ENCODE data around the gene KRTAP19-2. TPM values are rescaled to one million over a fixed set of nuclear protein-coding genes. Genes with fewer than 3 reads are reported as not detected.

The KRTAP19-2 gene
- total RNA-seq, 4 donors from 2014 or later, result not detected

DNA sequence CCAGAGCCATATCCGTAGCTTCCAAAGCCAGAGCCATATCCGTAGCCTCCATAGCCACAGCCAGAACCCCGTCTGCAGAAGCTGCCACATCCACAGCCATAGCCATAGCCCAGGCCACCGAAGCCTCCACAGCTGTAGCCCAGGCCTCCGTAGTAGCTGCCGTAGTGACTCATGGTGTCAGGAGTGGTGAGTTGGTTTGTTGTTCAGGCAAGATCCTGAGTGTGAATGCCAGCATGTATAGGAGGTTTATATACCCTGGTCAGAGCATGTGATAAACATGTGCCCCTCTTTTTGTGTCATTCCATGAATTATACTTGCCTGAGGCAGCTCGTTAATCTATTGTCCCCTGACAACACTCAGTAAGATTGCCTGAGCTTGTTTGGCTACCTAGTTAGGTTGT is 7.1 kb downstream of the KRTAP19-2 start, which contains the start of gene KRTAP19-1:
Gene KRTAP19-1 (minus strand): TSS at position 223 of the 400 bp plus-strand sequence. CDS start 50 bp downstream, at position 173.
- intact Hi-C loops (cut with DNase I; ENCODE audit: low total_unique reads), result no loop called here
- in situ Hi-C loops (cut with MboI; ENCODE audit: low pct_ligation_motif_present in 1 of 4, low pct_unique_long_range_greater_than_20kb in 1 of 4, low sequenced_read_pairs in 3 of 4), result no loop called here
- Histone ChIP-seq H3K4me3 (no peak within 1 kb of the TSS), H3K27me3 (no peaks in the 10 kb centered on the region), H3K36me3 (no peaks in the 10 kb centered on the region), H3K27ac (no peak within 1 kb of the TSS), H3K9me3 (no peaks in the 10 kb centered on the region), H3K4me1 (no peaks in the 10 kb centered on the region)
- no peak for TF ChIP-seq POLR2AphosphoS5 (IDR thresholded peaks at IDR 0.05)
- 17 to 82% methylated on average over 1 to 7 of the region's 7 CpGs for WGBS, 2 donors (ENCODE audit: low coverage in 1 of 2)
- no peak for DNase-seq

DNA sequence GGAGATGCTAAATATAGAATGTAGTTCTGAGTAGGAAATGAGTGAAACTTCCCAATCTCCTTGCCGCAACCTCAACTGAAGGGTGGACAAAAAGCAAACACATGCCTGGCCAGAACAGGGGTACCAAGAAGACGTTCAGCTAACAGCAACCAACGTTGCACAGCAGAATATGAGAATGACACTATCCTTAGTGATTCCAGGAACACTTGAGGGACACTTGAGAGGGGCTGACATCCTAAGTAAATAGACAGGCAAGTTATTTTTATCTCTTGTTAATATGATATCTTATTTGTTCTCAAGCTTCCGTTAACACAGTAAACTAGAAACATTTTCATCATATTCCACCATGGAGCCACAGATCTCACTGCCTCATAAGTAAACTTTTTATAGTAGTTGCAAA is 8.0 kb downstream of the KRTAP19-2 start:
- Histone ChIP-seq H3K27ac (no peak overlapping the region), H3K4me3 (no peak overlapping the region), H3K4me1 (no peaks in the 10 kb centered on the region), H3K27me3 (no peaks in the 10 kb centered on the region), H3K9me3 (no peaks in the 10 kb centered on the region), H3K36me3 (no peaks in the 10 kb centered on the region)
- DNase-seq, result no peak
- TF ChIP-seq, protein P1, sequence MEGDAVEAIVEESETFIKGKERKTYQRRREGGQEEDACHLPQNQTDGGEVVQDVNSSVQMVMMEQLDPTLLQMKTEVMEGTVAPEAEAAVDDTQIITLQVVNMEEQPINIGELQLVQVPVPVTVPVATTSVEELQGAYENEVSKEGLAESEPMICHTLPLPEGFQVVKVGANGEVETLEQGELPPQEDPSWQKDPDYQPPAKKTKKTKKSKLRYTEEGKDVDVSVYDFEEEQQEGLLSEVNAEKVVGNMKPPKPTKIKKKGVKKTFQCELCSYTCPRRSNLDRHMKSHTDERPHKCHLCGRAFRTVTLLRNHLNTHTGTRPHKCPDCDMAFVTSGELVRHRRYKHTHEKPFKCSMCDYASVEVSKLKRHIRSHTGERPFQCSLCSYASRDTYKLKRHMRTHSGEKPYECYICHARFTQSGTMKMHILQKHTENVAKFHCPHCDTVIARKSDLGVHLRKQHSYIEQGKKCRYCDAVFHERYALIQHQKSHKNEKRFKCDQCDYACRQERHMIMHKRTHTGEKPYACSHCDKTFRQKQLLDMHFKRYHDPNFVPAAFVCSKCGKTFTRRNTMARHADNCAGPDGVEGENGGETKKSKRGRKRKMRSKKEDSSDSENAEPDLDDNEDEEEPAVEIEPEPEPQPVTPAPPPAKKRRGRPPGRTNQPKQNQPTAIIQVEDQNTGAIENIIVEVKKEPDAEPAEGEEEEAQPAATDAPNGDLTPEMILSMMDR (IDR thresholded peaks at IDR 0.05), result no peak
- no peak for TF ChIP-seq EP300 (IDR thresholded peaks at IDR 0.05; ENCODE audit: low read depth)
- no peak for TF ChIP-seq POLR2AphosphoS5 (IDR thresholded peaks at IDR 0.05)
- no peak for TF ChIP-seq POLR2A (IDR thresholded peaks at IDR 0.05)
- in situ Hi-C loops (cut with MboI; ENCODE audit: low pct_ligation_motif_present in 1 of 4, low pct_unique_long_range_greater_than_20kb in 1 of 4, low sequenced_read_pairs in 3 of 4) (no loop called here), intact Hi-C loops (cut with DNase I; ENCODE audit: low total_unique reads) (no loop called here)
- WGBS, 2 donors (ENCODE audit: low coverage in 1 of 2), result 65 to 77% methylated on average over 4 of the region's 4 CpGs

DNA sequence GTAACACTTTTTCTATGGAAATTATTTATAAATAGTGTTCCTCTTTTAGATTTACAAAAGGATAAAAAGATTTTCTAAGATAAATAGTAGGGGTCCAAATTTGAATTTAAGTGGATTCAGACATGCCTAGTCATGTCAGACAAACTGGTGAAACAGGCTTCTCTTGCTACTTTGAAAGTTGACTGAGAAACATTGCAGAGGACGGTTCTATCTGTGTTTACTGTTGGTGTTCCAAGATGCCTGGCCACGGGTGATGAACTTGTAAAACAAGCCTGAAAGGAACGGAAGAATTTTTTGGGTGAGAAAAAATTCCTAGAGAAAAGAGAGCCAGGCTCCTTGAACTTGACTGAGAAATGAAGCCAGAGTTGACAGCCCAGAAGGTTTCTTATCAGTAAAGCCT is 9.2 kb downstream of the KRTAP19-2 start:
- intact Hi-C loops (cut with DNase I; ENCODE audit: low total_unique reads) (no loop called here), in situ Hi-C loops (cut with MboI; ENCODE audit: low pct_ligation_motif_present in 1 of 4, low pct_unique_long_range_greater_than_20kb in 1 of 4, low sequenced_read_pairs in 3 of 4) (no loop called here)
- WGBS, 2 donors (ENCODE audit: low coverage in 1 of 2), result 18 to 28% methylated on average over 3 of the region's 3 CpGs
- no peak for TF ChIP-seq POLR2A (IDR thresholded peaks at IDR 0.05)
- TF ChIP-seq, protein P1 (IDR thresholded peaks at IDR 0.05), result no peak
- TF ChIP-seq EP300 (IDR thresholded peaks at IDR 0.05; ENCODE audit: low read depth), result no peak
- no peaks in the 10 kb centered on the region for H3K36me3 ChIP-seq
- no peak for DNase-seq
- no peaks in the 10 kb centered on the region for H3K9me3 ChIP-seq
- no peak overlapping the region for H3K27ac ChIP-seq
- H3K4me1 ChIP-seq, result no peaks in the 10 kb centered on the region
- H3K4me3 ChIP-seq, result no peak overlapping the region
- no peaks in the 10 kb centered on the region for H3K27me3 ChIP-seq

DNA sequence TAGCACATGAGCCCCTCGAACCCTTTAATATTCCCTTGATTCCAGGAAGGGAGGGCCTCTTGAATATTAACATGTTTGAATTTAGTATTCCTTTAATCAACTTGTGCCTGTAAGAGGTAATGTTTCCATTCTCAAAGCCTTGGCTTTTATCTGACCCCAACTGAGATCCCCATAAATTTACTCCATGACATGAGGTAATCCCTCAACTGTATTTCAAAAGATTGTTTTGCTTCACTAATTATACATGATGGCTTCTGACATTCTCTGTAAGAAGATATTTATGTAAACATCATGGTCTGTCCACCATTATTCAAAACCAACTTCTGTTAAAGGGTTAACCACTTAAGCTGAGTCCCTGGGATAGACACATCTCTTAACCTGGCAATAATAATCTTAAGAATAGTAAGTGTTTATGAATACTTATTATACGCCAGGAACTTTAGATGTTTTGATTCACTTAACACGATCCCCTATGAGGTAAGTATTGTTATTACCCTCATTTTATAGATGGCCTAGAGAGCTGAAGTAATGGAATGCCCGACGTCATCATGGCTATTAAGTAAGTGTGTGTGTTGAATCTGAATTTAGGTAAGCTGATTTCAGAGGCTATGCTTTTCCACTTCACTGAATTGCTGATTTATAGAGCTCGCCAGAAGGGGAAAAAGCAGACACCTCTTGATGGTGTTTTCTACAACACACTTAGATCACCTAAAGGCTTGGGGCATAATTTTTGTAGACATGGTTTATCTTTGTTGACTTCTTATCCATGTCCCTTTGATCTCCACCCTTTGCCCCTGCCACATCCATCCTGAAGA is 18.1 kb downstream of the KRTAP19-2 start:
- no peaks in the 10 kb centered on the region for H3K36me3 ChIP-seq
- intact Hi-C loops (cut with DNase I; ENCODE audit: low total_unique reads) (no loop called here), in situ Hi-C loops (cut with MboI; ENCODE audit: low pct_ligation_motif_present in 1 of 4, low pct_unique_long_range_greater_than_20kb in 1 of 4, low sequenced_read_pairs in 3 of 4) (no loop called here)
- WGBS, 2 donors (ENCODE audit: low coverage in 1 of 2), result 55 to 59% methylated on average over 6 of the region's 6 CpGs
- H3K27me3 ChIP-seq, result no peaks in the 10 kb centered on the region
- no peak for DNase-seq
- no peak for TF ChIP-seq EP300 (IDR thresholded peaks at IDR 0.05; ENCODE audit: low read depth)
- no peak for TF ChIP-seq POLR2AphosphoS5 (IDR thresholded peaks at IDR 0.05)
- TF ChIP-seq POLR2A (IDR thresholded peaks at IDR 0.05), result no peak
- TF ChIP-seq, protein P1 (IDR thresholded peaks at IDR 0.05), result no peak
- no peaks in the 10 kb centered on the region for H3K4me1 ChIP-seq
- no peak overlapping the region for H3K27ac ChIP-seq
- H3K9me3 ChIP-seq, result no peaks in the 10 kb centered on the region
- no peak overlapping the region for H3K4me3 ChIP-seq
